ENCODE measurements around the gene PAM16.

PAM16 gene

GRCh38 chr16:4382795-4383357, 31.8 kb upstream of the PAM16 start:
- no peak overlapping the region for H3K4me3 ChIP-seq (replicated peaks in 1 of 2; ENCODE audit: low read depth in 2 of 2, low read length in 2 of 2)
- no peak for TF ChIP-seq CTCF (IDR thresholded peaks at IDR 0.05; ENCODE audit: low read depth, low read length)
- no peak for DNase-seq (ENCODE audit: low read depth in 2 of 2)

- DNase-seq (ENCODE audit: low read depth in 2 of 2) = no peak
- H3K4me3 ChIP-seq (replicated peaks in 1 of 2; ENCODE audit: low read depth in 2 of 2, low read length in 2 of 2) = no peak overlapping the region
- no peak for TF ChIP-seq CTCF (IDR thresholded peaks at IDR 0.05; ENCODE audit: low read depth, low read length)
Measured at GRCh38 chr16:4381935-4382794, 31.0 kb upstream of the PAM16 start.

- DNase-seq (ENCODE audit: low read depth in 2 of 2) = no peak
- H3K4me3 ChIP-seq (replicated peaks in 1 of 2; ENCODE audit: low read depth in 2 of 2, low read length in 2 of 2) = no peak overlapping the region
- TF ChIP-seq CTCF (IDR thresholded peaks at IDR 0.05; ENCODE audit: low read depth, low read length) = no peak
Measured at GRCh38 chr16:4381072-4381934, 30.2 kb upstream of the PAM16 start.

GRCh38 chr16:4380119-4381063, 29.3 kb upstream of the PAM16 start:
- H3K4me3 ChIP-seq (replicated peaks in 1 of 2; ENCODE audit: low read depth in 2 of 2, low read length in 2 of 2) = no peak overlapping the region
- TF ChIP-seq CTCF (IDR thresholded peaks at IDR 0.05; ENCODE audit: low read depth, low read length) = no peak
- DNase-seq (ENCODE audit: low read depth in 2 of 2) = no peak

GRCh38 chr16:4378999-4379690, 28.0 kb upstream of the PAM16 start:
- no peak overlapping the region for H3K4me3 ChIP-seq (replicated peaks in 1 of 2; ENCODE audit: low read depth in 2 of 2, low read length in 2 of 2)
- no peak for DNase-seq (ENCODE audit: low read depth in 2 of 2)
- TF ChIP-seq CTCF (IDR thresholded peaks at IDR 0.05; ENCODE audit: low read depth, low read length) = no peak
